Measurements from ENCODE around the gene PRR18. TPM values are rescaled to one million over a fixed set of nuclear protein-coding genes. Genes with fewer than 3 reads are reported as not detected.

The PRR18 gene
- total and polyA plus RNA-seq, 9 of the 15 experiments (the other 6 are each of a cell fraction or from before 2014, with no cell fraction given) = not detected

DNA sequence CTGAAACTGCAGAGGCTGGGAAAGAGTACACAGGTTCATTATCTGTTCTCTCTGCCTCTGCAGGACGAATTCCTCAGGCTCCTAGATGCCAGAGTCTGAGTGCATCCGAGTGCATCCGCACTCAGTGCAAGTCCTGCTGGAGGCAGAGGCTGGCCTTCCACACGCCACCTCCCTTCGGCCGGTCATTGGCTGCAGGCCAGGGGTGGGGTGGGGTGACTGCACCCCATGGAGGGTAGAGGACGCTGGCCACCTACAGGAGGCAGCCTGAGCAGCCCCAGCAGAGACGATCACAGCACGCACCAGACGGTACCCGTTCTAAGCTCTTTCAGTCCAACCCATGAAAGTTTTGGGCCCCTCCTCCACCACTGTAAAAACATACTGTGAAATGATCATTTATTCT is 22.4 kb upstream of the PRR18 start (continued):
- TF ChIP-seq, protein P1, sequence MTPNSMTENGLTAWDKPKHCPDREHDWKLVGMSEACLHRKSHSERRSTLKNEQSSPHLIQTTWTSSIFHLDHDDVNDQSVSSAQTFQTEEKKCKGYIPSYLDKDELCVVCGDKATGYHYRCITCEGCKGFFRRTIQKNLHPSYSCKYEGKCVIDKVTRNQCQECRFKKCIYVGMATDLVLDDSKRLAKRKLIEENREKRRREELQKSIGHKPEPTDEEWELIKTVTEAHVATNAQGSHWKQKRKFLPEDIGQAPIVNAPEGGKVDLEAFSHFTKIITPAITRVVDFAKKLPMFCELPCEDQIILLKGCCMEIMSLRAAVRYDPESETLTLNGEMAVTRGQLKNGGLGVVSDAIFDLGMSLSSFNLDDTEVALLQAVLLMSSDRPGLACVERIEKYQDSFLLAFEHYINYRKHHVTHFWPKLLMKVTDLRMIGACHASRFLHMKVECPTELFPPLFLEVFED (CRISPR knock-in tag; conservative IDR thresholded peaks at IDR 0.05) = no peak
- TF ChIP-seq PHF21A (IDR thresholded peaks at IDR 0.05; ENCODE audit: borderline replicate concordance, low read depth) = 0 out of 2 replicates have a peak, but pooled peaks have one; percentile 21
- TF ChIP-seq TRIM28 (IDR thresholded peaks at IDR 0.05) = 0 out of 2 replicates have a peak, but pooled peaks have one; percentile 16
- TF ChIP-seq KDM2B (CRISPR knock-in tag; IDR thresholded peaks at IDR 0.05) = no peak
- TF ChIP-seq, protein P2, sequence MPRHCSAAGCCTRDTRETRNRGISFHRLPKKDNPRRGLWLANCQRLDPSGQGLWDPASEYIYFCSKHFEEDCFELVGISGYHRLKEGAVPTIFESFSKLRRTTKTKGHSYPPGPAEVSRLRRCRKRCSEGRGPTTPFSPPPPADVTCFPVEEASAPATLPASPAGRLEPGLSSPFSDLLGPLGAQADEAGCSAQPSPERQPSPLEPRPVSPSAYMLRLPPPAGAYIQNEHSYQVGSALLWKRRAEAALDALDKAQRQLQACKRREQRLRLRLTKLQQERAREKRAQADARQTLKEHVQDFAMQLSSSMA (CRISPR knock-in tag; IDR thresholded peaks at IDR 0.05) = no peak
- TF ChIP-seq ZFX (CRISPR knock-in tag; IDR thresholded peaks at IDR 0.05) = no peak

DNA sequence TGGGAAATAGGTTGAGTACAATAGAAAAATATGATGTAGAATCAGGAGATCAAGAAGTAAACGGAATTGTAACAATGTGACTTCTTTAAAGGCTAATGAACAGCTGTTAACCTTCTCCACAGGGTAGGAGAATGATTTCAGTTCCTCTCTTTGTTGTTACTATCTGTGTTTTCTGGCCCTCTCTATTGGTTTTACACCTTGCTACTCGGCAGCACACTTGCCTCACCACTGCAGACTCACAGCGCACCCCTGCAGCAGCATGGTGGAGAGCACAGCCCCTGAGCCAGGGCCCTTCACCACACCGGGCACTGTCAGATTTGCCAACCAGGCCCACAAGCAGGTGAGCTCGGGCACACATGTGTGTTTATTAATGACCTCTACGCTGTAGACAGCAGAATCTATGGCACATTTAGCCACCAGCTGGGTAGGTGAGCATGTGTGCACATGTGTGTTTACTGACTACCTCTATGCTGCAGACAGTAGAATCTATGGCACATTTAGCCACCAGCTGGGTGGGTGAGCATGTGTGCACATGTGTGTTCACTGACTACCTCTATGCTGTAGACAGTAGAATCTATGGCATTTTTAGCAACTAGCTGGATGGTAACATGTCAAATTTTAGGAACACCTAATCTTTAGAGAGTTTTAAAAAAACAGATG is 17.3 kb upstream of the PRR18 start:
- BruUV-seq (replicated peaks) = no TSS peak

More for the DNA sequence above, 17.3 kb upstream of the PRR18 start:
- CTCF ChIA-PET (ENCODE audit: low intra/inter-chr PET ratio) = no interaction called here
- TF ChIP-seq ZNF311 (CRISPR knock-in tag; IDR thresholded peaks at IDR 0.05) (no peak), NFIX (CRISPR knock-in tag; IDR thresholded peaks at IDR 0.05; ENCODE audit: low read depth) (no peak), PRMT5 (CRISPR knock-in tag; IDR thresholded peaks at IDR 0.05) (no peak), TEAD4 (IDR thresholded peaks at IDR 0.05; ENCODE audit: low read length) (no peak), TEAD4 (CRISPR knock-in tag; IDR thresholded peaks at IDR 0.05; ENCODE audit: borderline replicate concordance) (0 out of 2 replicates have a peak, but pooled peaks have one; percentile 37)
- TF ChIP-seq, protein P3, sequence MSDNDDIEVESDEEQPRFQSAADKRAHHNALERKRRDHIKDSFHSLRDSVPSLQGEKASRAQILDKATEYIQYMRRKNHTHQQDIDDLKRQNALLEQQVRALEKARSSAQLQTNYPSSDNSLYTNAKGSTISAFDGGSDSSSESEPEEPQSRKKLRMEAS (CRISPR knock-in tag; IDR thresholded peaks at IDR 0.05) = peak; percentile 34; the same call in 1 of the 2 replicates
- TF ChIP-seq, protein P4, sequence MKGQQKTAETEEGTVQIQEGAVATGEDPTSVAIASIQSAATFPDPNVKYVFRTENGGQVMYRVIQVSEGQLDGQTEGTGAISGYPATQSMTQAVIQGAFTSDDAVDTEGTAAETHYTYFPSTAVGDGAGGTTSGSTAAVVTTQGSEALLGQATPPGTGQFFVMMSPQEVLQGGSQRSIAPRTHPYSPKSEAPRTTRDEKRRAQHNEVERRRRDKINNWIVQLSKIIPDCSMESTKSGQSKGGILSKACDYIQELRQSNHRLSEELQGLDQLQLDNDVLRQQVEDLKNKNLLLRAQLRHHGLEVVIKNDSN (CRISPR knock-in tag; IDR thresholded peaks at IDR 0.05) = 0 out of 2 replicates have a peak, but pooled peaks have one; percentile 16
- DNase-seq (ENCODE audit: extremely low read depth in 1 of 4, low spot score in 3 of 4) (no peak), ATAC-seq (no peak), FAIRE-seq (no peak)
- peaks cover 0 to 2% of the 10 kb centered on the region in 2 experiments; a peak in 3 of 5 replicates for H3K4me1 ChIP-seq (replicated peaks in 1 of 2; ENCODE audit: control insufficient read depth in 2 of 2, insufficient read depth in 2 of 2, low read length in 2 of 2)
- H3K9me1 ChIP-seq (ENCODE audit: control insufficient read depth, insufficient read depth, low read length) = no peaks in the 10 kb centered on the region
- no peak overlapping the region for H2AFZ ChIP-seq (ENCODE audit: low read depth, low read length)
- H3K27me3 ChIP-seq (ENCODE audit: control insufficient read depth in 2 of 2, insufficient read depth in 2 of 2, low read length in 2 of 2) = no peaks in the 10 kb centered on the region
- POLR2A ChIA-PET = interaction anchor here (0.6 kb wide), 1 partner anchor 15 kb away, joined by 3 read pairs; no protein-coding TSS in a partner anchor
- no peaks in the 10 kb centered on the region for H3K9me3 ChIP-seq (replicated peaks; ENCODE audit: control insufficient read depth, insufficient read depth, low read depth, low read length)
- H3K27ac ChIP-seq (ENCODE audit: extremely low read depth, low read depth, low read length) = no peak overlapping the region
- H3K9ac ChIP-seq (ENCODE audit: insufficient read depth in 1 of 2, low read depth in 2 of 2, low read length in 2 of 2) = no peak overlapping the region; a peak in 1 of 4 replicates
- 96% methylated on average over 6 of the region's 6 CpGs for WGBS (ENCODE audit: insufficient coverage, low coverage, missing lambda C conversion rate)
- intact Hi-C loops (cut with micrococcal nuclease) = no loop called here
- no peaks in the 10 kb centered on the region for H4K20me1 ChIP-seq (replicated peaks; ENCODE audit: control insufficient read depth, insufficient read depth, low read length)
- in situ Hi-C loops (cut with MboI) = no loop called here
- no peak overlapping the region for H3K4me3 ChIP-seq
- H3K4me2 ChIP-seq (ENCODE audit: insufficient read depth, low read length) = no peak overlapping the region
- peaks cover 72% of the 10 kb centered on the region for H3K36me3 ChIP-seq (ENCODE audit: control insufficient read depth, insufficient read depth, low read length)
- peaks cover 21% of the 10 kb centered on the region for H3K79me2 ChIP-seq (ENCODE audit: control insufficient read depth, insufficient read depth, low read length)

All from K562 (cell line).